ENCODE data around the gene NNT.

Gene NNT

GRCh38 chr5:43604699-43605098 is 1.7 kb downstream of the NNT start:
- H3K4me3 Mint-ChIP-seq = peak overlapping the region; percentile 93
- no peaks in the 10 kb centered on the region for H3K9me3 Mint-ChIP-seq
- H3K27me3 Mint-ChIP-seq = no peaks in the 10 kb centered on the region
- H3K27ac Mint-ChIP-seq = no peak overlapping the region
- H3K36me3 Mint-ChIP-seq = peaks cover 10% of the 10 kb centered on the region
- peaks cover 65% of the 10 kb centered on the region for H3K4me1 Mint-ChIP-seq

- no peak overlapping the region for H3K4me3 Mint-ChIP-seq
- H3K36me3 Mint-ChIP-seq = peaks cover 12% of the 10 kb centered on the region
- H3K27ac Mint-ChIP-seq = peak overlapping the region; percentile 70
- no peaks in the 10 kb centered on the region for H3K27me3 Mint-ChIP-seq
- H3K9me3 Mint-ChIP-seq = no peaks in the 10 kb centered on the region
- peaks cover 70% of the 10 kb centered on the region for H3K4me1 Mint-ChIP-seq
These were observed 3.4 kb downstream of the NNT start for GRCh38 chr5:43606351-43606750.

GRCh38 chr5:43608406-43608805 is 5.4 kb downstream of the NNT start:
- H3K27me3 Mint-ChIP-seq = no peaks in the 10 kb centered on the region
- no peaks in the 10 kb centered on the region for H3K9me3 Mint-ChIP-seq
- H3K27ac Mint-ChIP-seq = peak overlapping the region; percentile 25
- peaks cover 56% of the 10 kb centered on the region for H3K4me1 Mint-ChIP-seq
- peaks cover 14% of the 10 kb centered on the region for H3K36me3 Mint-ChIP-seq
- no peak overlapping the region for H3K4me3 Mint-ChIP-seq

- peaks cover 48% of the 10 kb centered on the region for H3K4me1 Mint-ChIP-seq
- H3K9me3 Mint-ChIP-seq = no peaks in the 10 kb centered on the region
- peaks cover 14% of the 10 kb centered on the region for H3K36me3 Mint-ChIP-seq
- no peak overlapping the region for H3K4me3 Mint-ChIP-seq
- no peaks in the 10 kb centered on the region for H3K27me3 Mint-ChIP-seq
- no peak overlapping the region for H3K27ac Mint-ChIP-seq
These were observed 6.8 kb downstream of the NNT start for GRCh38 chr5:43609752-43610151.

- H3K27me3 Mint-ChIP-seq = no peaks in the 10 kb centered on the region
- H3K9me3 Mint-ChIP-seq = no peaks in the 10 kb centered on the region
- H3K4me3 Mint-ChIP-seq = no peak overlapping the region
- H3K27ac Mint-ChIP-seq = no peak overlapping the region
- peaks cover 28% of the 10 kb centered on the region for H3K4me1 Mint-ChIP-seq
- peaks cover 9% of the 10 kb centered on the region for H3K36me3 Mint-ChIP-seq
These were observed 10.4 kb downstream of the NNT start for GRCh38 chr5:43613370-43613769.

GRCh38 chr5:43615445-43616184 is 12.6 kb downstream of the NNT start:
- H3K4me3 Mint-ChIP-seq = no peak overlapping the region
- peaks cover 10% of the 10 kb centered on the region for H3K4me1 Mint-ChIP-seq
- H3K36me3 Mint-ChIP-seq = peaks cover 8% of the 10 kb centered on the region
- no peaks in the 10 kb centered on the region for H3K27me3 Mint-ChIP-seq
- H3K9me3 Mint-ChIP-seq = no peaks in the 10 kb centered on the region
- no peak overlapping the region for H3K27ac Mint-ChIP-seq

- Mint-ChIP-seq H3K4me1 (peaks cover 9% of the 10 kb centered on the region), H3K27ac (no peak overlapping the region), H3K9me3 (no peaks in the 10 kb centered on the region), H3K36me3 (peaks cover 11% of the 10 kb centered on the region), H3K4me3 (no peak overlapping the region), H3K27me3 (no peaks in the 10 kb centered on the region)
These were observed 13.6 kb downstream of the NNT start for GRCh38 chr5:43616535-43616934.

- Mint-ChIP-seq H3K27me3 (no peaks in the 10 kb centered on the region), H3K36me3 (peaks cover 14% of the 10 kb centered on the region), H3K4me1 (peaks cover 20% of the 10 kb centered on the region), H3K27ac (no peak overlapping the region), H3K4me3 (no peak overlapping the region), H3K9me3 (no peaks in the 10 kb centered on the region)
These were observed 16.4 kb downstream of the NNT start for GRCh38 chr5:43619380-43619779.

GRCh38 chr5:43619911-43620310 is 16.9 kb downstream of the NNT start:
- H3K9me3 Mint-ChIP-seq = no peaks in the 10 kb centered on the region
- peaks cover 16% of the 10 kb centered on the region for H3K36me3 Mint-ChIP-seq
- H3K27me3 Mint-ChIP-seq = no peaks in the 10 kb centered on the region
- peaks cover 24% of the 10 kb centered on the region for H3K4me1 Mint-ChIP-seq
- H3K27ac Mint-ChIP-seq = no peak overlapping the region
- H3K4me3 Mint-ChIP-seq = no peak overlapping the region

- Mint-ChIP-seq H3K4me3 (no peak overlapping the region), H3K27me3 (no peaks in the 10 kb centered on the region), H3K4me1 (peaks cover 24% of the 10 kb centered on the region), H3K27ac (no peak overlapping the region), H3K36me3 (peaks cover 16% of the 10 kb centered on the region), H3K9me3 (no peaks in the 10 kb centered on the region)
These were observed 18.0 kb downstream of the NNT start for GRCh38 chr5:43620944-43621505.

- Mint-ChIP-seq H3K36me3 (peaks cover 16% of the 10 kb centered on the region), H3K9me3 (no peaks in the 10 kb centered on the region), H3K27me3 (no peaks in the 10 kb centered on the region), H3K27ac (peak overlapping the region; percentile 1), H3K4me3 (no peak overlapping the region), H3K4me1 (peaks cover 26% of the 10 kb centered on the region)
These were observed 19.1 kb downstream of the NNT start for GRCh38 chr5:43622074-43622473.

GRCh38 chr5:43623048-43623680 is 20.2 kb downstream of the NNT start:
- Mint-ChIP-seq H3K36me3 (peaks cover 13% of the 10 kb centered on the region), H3K4me3 (no peak overlapping the region), H3K27me3 (no peaks in the 10 kb centered on the region), H3K27ac (no peak overlapping the region), H3K9me3 (no peaks in the 10 kb centered on the region), H3K4me1 (peaks cover 21% of the 10 kb centered on the region)

- Mint-ChIP-seq H3K36me3 (peaks cover 18% of the 10 kb centered on the region), H3K9me3 (no peaks in the 10 kb centered on the region), H3K27ac (no peak overlapping the region), H3K4me1 (peaks cover 40% of the 10 kb centered on the region), H3K4me3 (no peak overlapping the region), H3K27me3 (no peaks in the 10 kb centered on the region)
These were observed 24.0 kb downstream of the NNT start for GRCh38 chr5:43627028-43627427.

GRCh38 chr5:43631182-43631910 is 28.4 kb downstream of the NNT start:
- Mint-ChIP-seq H3K4me1 (peaks cover 53% of the 10 kb centered on the region), H3K36me3 (peaks cover 22% of the 10 kb centered on the region), H3K27ac (no peak overlapping the region)

GRCh38 chr5:43634621-43635020 is 31.6 kb downstream of the NNT start:
- H3K27me3 Mint-ChIP-seq = no peaks in the 10 kb centered on the region
- H3K9me3 Mint-ChIP-seq = no peaks in the 10 kb centered on the region
- H3K4me3 Mint-ChIP-seq = no peak overlapping the region
- H3K36me3 Mint-ChIP-seq = peaks cover 21% of the 10 kb centered on the region
- no peak overlapping the region for H3K27ac Mint-ChIP-seq
- H3K4me1 Mint-ChIP-seq = peaks cover 55% of the 10 kb centered on the region

More at GRCh38 chr5:43631182-43631910, 28.4 kb downstream of the NNT start:
- H3K27me3 Mint-ChIP-seq = no peaks in the 10 kb centered on the region
- H3K9me3 Mint-ChIP-seq = no peaks in the 10 kb centered on the region
- no peak overlapping the region for H3K4me3 Mint-ChIP-seq

- Mint-ChIP-seq H3K27ac (no peak overlapping the region), H3K4me3 (no peak overlapping the region), H3K4me1 (peaks cover 59% of the 10 kb centered on the region), H3K9me3 (no peaks in the 10 kb centered on the region), H3K36me3 (peaks cover 17% of the 10 kb centered on the region), H3K27me3 (no peaks in the 10 kb centered on the region)
These were observed 32.4 kb downstream of the NNT start for GRCh38 chr5:43635374-43635773.
